Heart right ventricle (tissue), 16 donors: ENCODE measurements around the gene DYNLT2. TPM values are rescaled to one million over a fixed set of nuclear protein-coding genes. Genes with fewer than 3 reads are reported as not detected.
A peak's percentile ranks its signal among the peaks of the same experiment; 100 is the strongest.

ENCODE experiments used
- ATAC-seq, 8 donors: fragments of 200-7000 bp; cut with Tn5 transposase; one replicate each; pipeline ENCODE4 v1.9.1; 2020; ENCODE audit warnings: mild to moderate bottlenecking in 8 of 8, moderate library complexity in 8 of 8, moderate number of reproducible peaks in 1 of 8
- DNase-seq, 2 donors: peaks; one replicate each; pipeline ENCODE4 v3.0.0-alpha.2; 2020
- H3K27ac ChIP-seq, 10 donors: fragments of 200-600 bp; sonication (generic) in 2 of 10; one replicate each; pipeline versions ENCODE4 v1.5.0 to v1.8.0; 2020 to 2022; ENCODE audit warnings: mild to moderate bottlenecking in 3 of 10
- H3K27me3 ChIP-seq, 7 donors: fragments of 200-600 bp; one replicate each; pipeline ENCODE4 v1.8.0; 2021 to 2022; ENCODE audit warnings: mild to moderate bottlenecking in 2 of 7
- H3K36me3 ChIP-seq, 9 donors: fragments of 200-600 bp; sonication (generic) in 1 of 9; one replicate each; pipeline versions ENCODE4 v1.5.0 to v1.8.0; 2020 to 2022; ENCODE audit warnings: mild to moderate bottlenecking in 2 of 9
- H3K4me1 ChIP-seq, 9 donors: fragments of 200-600 bp; sonication (generic) in 1 of 9; one replicate each; pipeline versions ENCODE4 v1.5.0 to v1.8.0; 2020 to 2022; ENCODE audit warnings: mild to moderate bottlenecking in 4 of 9
- H3K4me3 ChIP-seq, 10 donors: fragments of 200-600 bp; sonication (generic) in 2 of 10; one replicate each; pipeline versions ENCODE4 v1.5.0 to v1.8.0; 2020 to 2022; ENCODE audit warnings: mild to moderate bottlenecking in 7 of 10, moderate library complexity in 2 of 10
- H3K9me3 ChIP-seq, 11 donors: fragments of 200-600 bp in 10 of 11; sonication (generic) in 2 of 11; one replicate each; pipeline versions ENCODE4 v1.5.0 to v1.8.0; 2013 to 2022; ENCODE audit warnings: mild to moderate bottlenecking in 2 of 11, control low read depth in 1 of 11, moderate library complexity in 1 of 11
- CTCF ChIP-seq, 9 donors: fragments of 200-600 bp; sonication (generic) in 2 of 9; IDR thresholded peaks; one replicate each; pipeline versions ENCODE4 v1.5.0 to v1.8.0; 2021 to 2022; ENCODE audit warnings: antibody characterized with exemption in 9 of 9, mild to moderate bottlenecking in 5 of 9, moderate library complexity in 1 of 9
- WGBS, 2 donors: extraction: QIAGEN DNeasy Blood & Tissue Kit; methylation state at CpG; one replicate each; pipeline ENCODE4 v1.1.7; 2013; ENCODE audit warnings: inconsistent platforms in 1 of 2; 5-methylcytosine and 5-hydroxymethylcytosine counted together
- intact Hi-C, 10 donors: fragments of 100-400 bp; cut with DNase I; formaldehyde crosslinking; loops; one replicate each; pipeline versions ENCODE4 v1.11.1 to v1.14.2; 2022
- polyA plus RNA-seq, 2 donors: library from polyadenylated mRNA; stranded (reverse); fragments of 200-250 nt; gene quantifications; one replicate each; pipeline ENCODE4 v1.2.3, GENCODE V29; 2013
- total RNA-seq, 10 donors: library from RNA; stranded (reverse); fragmentation: NEBNext Ultra II Directional in 3 of 10; extraction: Animal tissue kit (Norgen Biotek cat#: 25700) in 3 of 10; gene quantifications; one replicate each; pipeline versions ENCODE4 v1.2.1 to v1.2.4, GENCODE V29; 2021 to 2023
- donor health status: Arrhythmogenic right ventricular cardiomyopathy.
- donor health status: ischemic (EF 13 %, LVEDD 7.1; RV severe dilation, severe dysfunction).
- donor health status: healthy with polysubstance abuse.
- donor health status: DM: no; HTN: yes; CAD: no.
- donor health status: DM: no; HTN: no; CAD: no.
- donor health status: ischemic (EF 25% LVEDD 6.9; RV normal size, moderate dysfunction).
- donor health status: ischemic (EF 25% LVEDD 5.7; RV mildly dilated, moderate dysfunction).
- donor health status: healthy.
- donor health status: DM: yes; HTN: yes; CAD: no.
- donor health status: Ischemic cardiomyopathy.
- donor health status: ischemic (EF 35%, LVEDD 5.7; RV mildly dilated, moderate dysfunction).
- donor health status: nonischemic (EF 11% LVEDD 7.7; RV severe dilation, severe dysfunction).
- donor health status: DM: yes; HTN: yes; CAD: no.
- donor health status: PGD.
- donor health status: ischemic (EF 29% LVEDD 5.4; RV normal size, mild dysfunction).
- donor health status: nonischemic (EF 23%, LVEDD 6.1; RV moderate dilation, normal function).

DYNLT2 gene
- total and polyA plus RNA-seq, 12 donors = 0.19 to 3.4 (median 0.66) TPM

- H3K36me3 ChIP-seq = no peaks in the 10 kb centered on the region
- intact Hi-C loops = no loop called here
Observed at GRCh38 chr6:169729961-169730360, 21.4 kb downstream of the DYNLT2 start.

DNA sequence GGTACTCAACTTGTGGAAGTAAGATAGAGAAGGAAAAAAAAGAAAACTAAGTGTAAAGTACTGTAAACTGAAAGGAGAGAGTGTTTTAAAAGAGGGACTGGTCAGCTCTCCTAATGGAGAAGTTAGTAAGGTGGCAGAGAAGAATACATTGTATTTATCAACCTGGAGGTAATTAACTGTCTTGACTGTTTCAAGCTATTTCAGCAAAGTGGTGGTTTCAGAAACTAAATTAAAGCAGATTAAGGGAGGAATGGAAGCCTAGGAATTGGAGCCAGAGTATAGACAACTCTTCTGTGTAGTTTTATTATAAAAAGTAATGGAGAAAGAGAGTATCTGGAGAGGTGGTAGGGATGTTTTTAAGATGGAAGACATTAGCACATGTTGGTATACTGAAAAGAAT, 24.4 kb downstream of the DYNLT2 start:
- H3K27ac ChIP-seq = no peak overlapping the region
- intact Hi-C loops = no loop called here
- TF ChIP-seq CTCF (IDR thresholded peaks at IDR 0.05) = no peak
- ATAC-seq = no peak
- H3K4me1 ChIP-seq = peaks cover 5 to 21% (median 17%) of the 10 kb centered on the region in 9 donors
- H3K4me3 ChIP-seq = no peak overlapping the region
- H3K36me3 ChIP-seq = no peaks in the 10 kb centered on the region
- no peaks in the 10 kb centered on the region for H3K27me3 ChIP-seq
- no peak for DNase-seq
- no peaks in the 10 kb centered on the region for H3K9me3 ChIP-seq

More at GRCh38 chr6:169729961-169730360, 21.4 kb downstream of the DYNLT2 start:
- Histone ChIP-seq H3K4me3 (no peak overlapping the region), H3K9me3 (no peaks in the 10 kb centered on the region), H3K27me3 (no peaks in the 10 kb centered on the region), H3K27ac (no peak overlapping the region), H3K4me1 (peaks cover 0 to 8% (median 3%) of the 10 kb centered on the region in 9 donors)
- no peak for DNase-seq
- no peak for ATAC-seq
- TF ChIP-seq CTCF (IDR thresholded peaks at IDR 0.05) = no peak

DNA sequence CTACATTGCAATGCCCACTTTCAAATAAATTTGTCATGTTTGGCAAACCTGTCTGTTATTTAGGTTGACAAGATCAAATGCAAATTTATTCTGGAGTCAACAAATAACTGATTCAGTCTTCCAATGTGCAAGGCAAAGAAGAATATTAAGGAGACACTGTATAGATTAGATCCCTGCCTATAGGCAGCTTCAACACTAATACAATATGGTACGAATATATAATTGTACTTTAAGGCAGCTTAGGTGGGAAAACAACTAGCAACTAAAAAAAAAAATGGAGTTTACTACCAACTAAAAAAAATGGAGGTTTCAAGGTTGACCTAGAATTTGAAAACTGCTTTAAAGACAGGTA, 25.3 kb downstream of the DYNLT2 start:
- no peak for TF ChIP-seq CTCF (IDR thresholded peaks at IDR 0.05)
- intact Hi-C loops = no loop called here
- WGBS, 2 donors = 97 to 100% methylated on average over 1 of the region's 1 CpG
- H3K27me3 ChIP-seq = no peaks in the 10 kb centered on the region
- H3K36me3 ChIP-seq = no peaks in the 10 kb centered on the region
- H3K27ac ChIP-seq = peak overlapping the region in 1 of 10 donors; percentile 79
- H3K4me3 ChIP-seq = no peak overlapping the region
- H3K9me3 ChIP-seq = no peaks in the 10 kb centered on the region
- ATAC-seq (no peak), DNase-seq (no peak)
- H3K4me1 ChIP-seq = peaks cover 8 to 31% (median 25%) of the 10 kb centered on the region in 9 donors

- Histone ChIP-seq H3K9me3 (no peaks in the 10 kb centered on the region), H3K27me3 (no peaks in the 10 kb centered on the region), H3K27ac (peak overlapping the region; percentile 79 to 94 (median 88)), H3K36me3 (peaks cover 0 to under 1% (median 0%) of the 10 kb centered on the region in 9 donors), H3K4me1 (peaks cover 8 to 34% (median 25%) of the 10 kb centered on the region in 9 donors), H3K4me3 (peak overlapping the region; percentile 54 to 71 (median 64))
- no peak for TF ChIP-seq CTCF (IDR thresholded peaks at IDR 0.05)
- DNase-seq (peak; percentile 37 to 40), ATAC-seq (peak; percentile 7 to 65 (median 44))
- 27 to 29% methylated on average over 29 of the region's 29 CpGs for WGBS, 2 donors
- intact Hi-C loops = loop anchor here in 1 of 10 donors (2.0 kb wide), 1 partner anchor 25 kb away; the partner anchor contains the start of genes DYNLT2 and ERMARD
Observed at GRCh38 chr6:169725125-169726048, 26.0 kb downstream of the DYNLT2 start.
